ENCODE measurements around the gene DMD. TPM values are rescaled to one million over a fixed set of nuclear protein-coding genes. Genes with fewer than 3 reads are reported as not detected.
"Not testable (repeated sequence)": the region's sequence is repeated elsewhere in the genome, so short reads cannot be mapped to it uniquely, and the experiment has no call there.

The DMD gene
- total RNA-seq: 32.2 TPM

DNA sequence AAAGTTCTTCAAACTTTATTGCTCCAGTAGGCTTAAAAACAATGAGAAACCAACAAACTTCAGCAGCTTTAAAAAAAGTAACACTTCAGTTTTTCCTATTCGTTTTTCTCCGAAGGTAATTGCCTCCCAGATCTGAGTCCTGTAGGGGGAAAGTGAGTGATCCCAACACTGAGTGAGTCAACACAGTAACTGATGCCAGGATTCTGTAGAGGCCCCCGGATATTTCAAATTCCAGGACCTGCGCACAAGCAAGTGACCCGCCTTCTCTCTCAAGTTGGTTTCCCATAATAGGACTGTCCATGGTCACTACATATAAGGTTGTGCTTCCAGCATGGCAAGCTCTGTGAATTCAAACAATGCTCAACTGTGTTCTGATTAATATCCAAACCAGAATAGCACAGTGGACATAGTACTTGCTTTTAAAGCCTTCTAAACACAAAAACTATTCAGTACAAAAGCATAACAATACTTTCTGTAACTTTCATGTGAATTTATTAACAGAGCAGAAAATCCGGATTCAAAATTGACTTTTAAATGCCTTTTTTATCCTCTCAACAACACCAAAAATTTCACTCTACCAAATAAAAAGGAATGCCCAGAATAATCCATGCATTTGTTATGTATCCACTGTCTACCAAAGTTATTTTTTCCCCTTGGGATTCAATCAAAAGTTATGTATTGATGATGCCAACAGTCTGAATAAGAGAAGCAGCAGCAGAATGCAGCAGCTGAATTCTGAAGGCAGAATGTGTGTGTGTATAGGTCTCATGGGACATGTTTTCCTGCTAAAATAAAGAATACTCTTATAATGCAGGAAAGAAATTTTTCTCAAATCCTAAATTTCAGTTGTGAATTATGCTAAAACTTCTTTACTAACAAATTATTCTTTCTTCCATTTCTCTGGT is at the start of gene DMD:
Gene DMD, minus strand, starts transcription at position 194 of the 905 bp plus-strand sequence. CDS start 237 bp downstream, outside the sequence.
- no peak for DNase-seq (ENCODE audit: low spot score)
- peak; percentile 34 for ATAC-seq

DNA sequence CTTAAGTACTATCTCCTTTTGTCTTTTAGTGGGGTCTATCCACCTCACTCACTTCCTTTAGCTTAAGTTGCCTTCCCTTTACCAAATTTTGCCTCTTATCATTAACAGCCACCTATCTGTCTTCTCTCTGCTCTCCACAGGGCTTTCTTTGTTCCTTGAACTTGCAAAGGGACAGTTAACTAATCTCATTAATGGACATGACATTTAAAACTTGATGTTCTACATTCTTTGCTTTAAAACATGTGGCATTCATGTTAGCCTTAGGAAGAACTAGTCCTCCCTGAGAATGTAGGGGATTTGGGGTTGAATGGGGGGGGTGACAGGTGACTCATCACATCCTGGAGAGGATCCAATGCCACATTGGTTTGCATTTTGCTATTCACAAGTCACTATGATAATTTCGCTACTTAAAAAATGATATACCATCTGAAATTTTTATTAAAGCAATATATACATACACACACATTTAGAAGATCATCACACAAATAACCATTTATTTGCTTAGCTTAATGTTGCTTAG is 41.0 kb upstream of the DMD start:
- DNase-seq (ENCODE audit: low spot score) (no peak), ATAC-seq (no peak)

DNA sequence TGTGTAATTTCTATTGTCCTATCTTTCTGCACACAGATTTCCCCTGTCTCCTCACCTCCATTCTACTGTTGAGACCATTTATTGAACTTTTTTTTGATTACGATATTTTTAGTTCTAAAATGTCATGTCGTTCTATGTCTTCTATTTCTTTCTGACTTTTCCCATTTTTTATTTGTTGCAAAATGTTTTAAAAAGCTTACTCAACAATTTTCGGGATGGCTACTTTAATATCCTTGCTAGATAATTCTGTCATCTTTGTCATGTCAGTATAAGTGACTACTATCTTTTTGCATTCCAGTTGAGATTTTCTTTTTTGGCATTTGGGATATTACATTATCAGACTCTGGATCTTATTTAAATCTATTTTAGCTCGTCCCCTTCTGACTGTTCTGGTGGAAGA is 7.5 kb upstream of the DMD start:
- DNase-seq (ENCODE audit: low spot score): no peak
- no peak for ATAC-seq

DNA sequence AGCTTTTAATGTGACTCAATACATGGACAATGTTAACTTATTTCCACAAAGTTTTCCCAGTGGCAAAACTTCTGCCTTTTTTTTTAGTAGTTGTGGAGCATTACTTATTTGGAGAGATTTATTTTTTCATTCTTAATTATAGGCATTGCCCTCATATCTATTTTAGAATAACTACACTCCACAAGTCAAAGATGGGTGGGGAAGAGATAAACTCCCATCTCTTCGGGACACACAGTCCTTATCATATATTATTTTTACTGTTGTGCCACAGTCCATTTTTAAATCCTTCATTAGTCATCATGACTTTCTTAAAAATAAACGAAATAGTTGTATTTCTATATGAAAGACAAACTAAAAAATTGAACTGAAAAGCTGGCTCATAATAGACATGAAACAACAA is 1.2 kb downstream of the DMD start:
- ATAC-seq: no peak
- no peak for DNase-seq (ENCODE audit: low spot score)

DNA sequence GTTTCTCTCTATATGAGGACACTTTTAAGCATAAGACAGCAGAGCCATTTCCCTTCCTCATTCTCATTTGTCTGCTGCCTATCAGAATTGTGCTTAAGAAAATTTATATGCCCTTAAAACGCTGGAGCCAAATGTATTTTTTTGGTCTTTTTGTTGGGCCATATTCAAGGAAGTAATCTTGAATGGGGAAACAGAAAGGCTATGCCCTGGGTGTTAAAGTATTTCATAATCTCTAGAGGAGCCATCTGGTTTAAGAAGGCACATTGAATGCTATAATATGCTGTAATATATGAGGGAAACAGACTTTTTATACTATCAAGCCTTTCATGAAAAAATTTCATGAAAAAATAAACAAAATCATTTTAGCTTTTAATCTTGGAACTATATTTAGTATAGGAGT is 4.3 kb downstream of the DMD start:
- no peak for DNase-seq (ENCODE audit: low spot score)
- ATAC-seq: no peak

DNA sequence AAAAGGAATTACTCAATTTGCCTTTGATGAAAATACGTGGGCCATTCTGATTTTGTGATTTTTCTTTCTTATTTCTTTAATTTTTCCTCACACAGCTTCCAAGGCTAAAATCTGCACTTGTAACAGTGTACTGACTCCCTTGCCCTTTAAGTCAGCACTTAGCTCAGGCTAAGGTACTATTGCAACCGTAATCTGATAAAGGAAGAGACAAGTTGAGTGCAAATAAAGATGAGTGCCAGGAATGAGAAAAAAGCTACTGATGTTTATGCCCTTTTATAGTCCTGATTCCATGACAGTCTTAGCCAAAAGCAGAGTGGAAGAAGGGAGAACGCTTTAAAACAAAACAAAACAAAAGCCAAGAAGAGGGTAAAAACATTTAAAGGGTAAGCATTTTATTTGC is 6.0 kb downstream of the DMD start:
- no peak for DNase-seq (ENCODE audit: low spot score)
- no peak for ATAC-seq

DNA sequence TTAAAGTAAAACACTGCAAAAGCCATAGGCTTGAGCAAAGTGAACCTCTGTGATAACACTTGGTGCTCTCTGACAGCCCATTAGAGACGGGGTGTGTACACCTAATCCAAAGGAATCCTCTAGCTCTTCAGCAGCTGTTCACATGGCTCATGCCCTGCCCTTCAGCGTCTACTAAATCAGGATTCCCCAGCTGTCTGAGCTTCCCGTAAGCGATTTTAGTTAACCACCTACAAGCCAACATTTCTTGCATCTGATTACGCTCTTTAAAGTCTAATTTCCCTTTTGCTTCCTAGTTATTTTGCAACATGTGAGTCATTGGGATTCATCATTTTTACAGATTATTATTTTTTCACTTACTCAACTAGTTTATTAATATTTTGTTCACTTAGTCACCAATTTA is 6.5 kb downstream of the DMD start:
- no peak for ATAC-seq
- DNase-seq (ENCODE audit: low spot score): no peak

DNA sequence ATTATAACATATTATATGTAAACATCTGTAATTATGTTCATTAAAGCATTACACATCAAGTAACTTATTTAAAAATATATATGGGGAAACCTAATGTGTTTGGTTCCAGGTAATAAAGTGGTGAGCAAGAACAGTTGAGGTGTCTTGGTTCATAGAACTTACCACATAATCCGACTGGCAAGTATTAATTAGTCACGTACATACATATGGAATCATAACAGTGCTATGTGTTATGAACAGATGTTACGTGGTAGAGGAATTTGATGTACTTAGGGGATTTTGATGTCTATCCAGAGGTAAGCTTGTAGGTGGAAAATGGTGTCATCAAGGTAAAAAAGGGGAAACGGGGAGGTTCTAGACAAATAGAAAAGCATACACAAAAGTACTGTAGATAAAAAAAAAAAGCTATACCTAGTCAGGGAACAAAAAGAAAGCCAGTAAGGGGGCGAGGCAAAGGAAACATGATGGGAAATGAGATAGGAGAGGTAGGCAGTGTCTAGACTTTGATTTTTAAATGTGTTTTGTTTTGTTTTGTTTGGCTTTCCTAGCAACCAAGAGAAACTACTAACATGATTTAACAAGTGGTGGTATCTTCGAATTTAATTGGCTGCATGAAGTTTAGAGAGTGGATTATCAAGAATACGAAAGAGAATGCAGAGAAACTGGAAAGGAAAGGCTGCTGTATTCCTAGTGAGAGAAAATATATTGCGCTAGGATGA is 12.6 kb downstream of the DMD start:
- DNase-seq (ENCODE audit: low spot score) (no peak), ATAC-seq (no peak)

DNA sequence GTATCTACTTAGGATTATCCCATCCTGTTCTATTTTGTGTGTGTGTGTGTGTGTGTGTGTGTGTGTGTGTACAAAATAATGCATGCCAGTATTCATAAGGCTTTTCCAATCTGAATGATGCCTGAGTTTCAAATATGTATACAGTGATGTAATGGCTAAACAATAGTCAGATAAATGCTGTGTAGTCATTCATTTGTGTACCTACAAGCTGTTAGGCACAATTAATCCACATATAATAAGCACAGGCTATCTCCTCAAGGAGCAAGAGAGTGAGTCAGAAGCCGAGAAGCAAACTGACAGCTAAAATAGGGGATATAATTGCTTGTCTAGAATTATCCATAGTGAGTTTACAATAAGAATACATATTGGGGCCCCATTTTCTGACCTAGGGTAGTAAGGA is 15.7 kb downstream of the DMD start:
- ATAC-seq (no peak), DNase-seq (ENCODE audit: low spot score) (no peak)

DNA sequence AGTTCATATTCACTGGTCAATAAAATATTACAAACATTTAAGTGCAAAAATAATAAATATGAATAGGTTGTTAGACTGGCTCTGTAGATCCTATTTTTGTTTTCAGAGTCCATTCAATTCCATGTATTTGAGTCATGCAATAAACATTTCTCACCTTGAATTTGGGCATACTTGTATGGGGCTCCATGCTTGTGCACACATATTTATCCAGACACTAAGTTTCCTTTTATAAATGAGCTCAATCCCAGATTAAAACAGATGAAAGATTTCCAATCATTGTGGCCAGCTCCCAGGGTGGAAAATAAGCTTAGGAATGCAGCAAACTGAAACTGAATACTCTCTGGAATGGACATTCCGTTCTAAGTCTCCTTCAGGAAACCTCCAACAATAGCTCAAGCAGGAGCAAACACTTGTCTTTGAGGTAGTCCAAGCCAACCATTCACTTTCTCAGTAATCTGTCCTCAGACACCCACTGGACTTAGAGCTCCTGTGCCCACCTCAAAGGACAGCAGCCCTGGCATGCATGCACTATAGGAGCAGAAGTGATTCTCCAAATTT is 16.4 kb downstream of the DMD start:
- DNase-seq (ENCODE audit: low spot score): no peak
- no peak for ATAC-seq

DNA sequence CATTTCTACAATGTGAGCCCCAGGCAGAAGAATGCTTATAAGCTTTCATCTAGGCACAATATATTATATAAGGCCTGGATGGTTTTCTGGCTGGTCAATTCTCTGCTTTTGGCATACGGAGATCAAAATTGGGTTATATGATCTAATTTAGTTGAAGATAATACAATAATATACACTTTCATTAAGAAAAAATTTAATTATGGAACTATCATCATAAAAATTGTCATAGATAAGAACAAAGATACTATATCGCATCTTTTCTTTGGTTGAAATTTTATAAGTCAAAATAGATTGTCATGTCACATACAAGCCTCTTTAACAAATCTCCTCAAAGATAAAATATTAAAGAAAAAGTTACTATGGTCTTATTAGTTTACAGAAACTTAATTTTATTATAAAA is 17.1 kb downstream of the DMD start:
- no peak for ATAC-seq
- DNase-seq (ENCODE audit: low spot score): no peak

DNA sequence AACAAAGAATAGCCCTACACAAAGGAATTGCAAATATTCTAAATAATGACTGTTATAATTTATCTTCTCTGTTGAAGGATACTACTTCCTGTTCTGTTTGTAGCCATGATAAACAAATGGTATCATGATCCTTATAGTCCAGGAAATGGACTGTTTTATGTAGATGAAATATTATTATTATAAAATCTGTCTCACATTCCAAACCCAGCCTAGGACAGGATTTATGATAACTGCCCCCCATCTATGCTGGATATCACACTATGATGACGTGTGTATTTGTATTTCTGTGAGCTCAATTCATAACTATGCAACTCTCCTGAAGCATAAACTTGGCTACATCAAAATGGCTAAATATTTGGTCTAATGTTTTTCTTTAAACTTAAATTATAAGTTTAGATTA is 21.3 kb downstream of the DMD start:
- DNase-seq (ENCODE audit: low spot score): no peak
- ATAC-seq: no peak

DNA sequence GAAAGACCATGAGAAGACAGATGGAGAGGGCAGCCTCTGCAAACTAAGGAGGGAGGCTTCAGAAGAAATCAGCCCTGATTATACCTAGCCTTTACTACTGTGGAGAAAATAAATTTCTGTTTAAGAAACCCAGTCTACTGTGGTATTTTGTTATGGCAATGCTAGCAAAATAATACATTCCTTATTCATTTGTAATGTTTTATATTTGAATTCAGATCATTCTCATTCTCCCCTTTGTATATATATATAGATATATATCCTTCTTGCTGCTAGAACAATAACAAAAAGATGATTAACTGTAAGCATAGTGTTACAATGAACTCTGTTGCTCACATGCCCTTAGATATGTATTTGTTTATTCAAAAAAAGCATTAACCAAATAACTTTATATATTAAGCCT is 22.5 kb downstream of the DMD start:
- DNase-seq (ENCODE audit: low spot score) (no peak), ATAC-seq (no peak)

DNA sequence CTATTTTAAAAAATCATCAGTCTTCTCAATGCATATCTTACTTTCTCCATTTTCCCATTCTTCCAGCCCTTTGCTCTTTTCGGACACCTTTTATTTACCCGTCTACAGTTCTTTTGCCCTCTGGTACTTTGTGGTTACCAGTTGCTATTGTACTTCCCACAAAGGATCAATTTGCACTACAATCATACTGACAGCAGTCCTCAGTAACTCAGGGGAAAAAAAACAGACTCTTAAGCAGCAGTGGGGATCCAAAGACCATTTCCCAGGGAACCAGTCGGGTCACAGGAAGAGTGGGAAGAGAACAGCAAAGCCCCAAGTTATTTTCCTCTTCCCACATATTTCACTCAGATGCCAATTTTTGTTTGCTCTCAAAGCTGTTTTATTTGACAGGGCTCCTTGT is 23.1 kb downstream of the DMD start:
- DNase-seq (ENCODE audit: low spot score) (no peak), ATAC-seq (no peak)

DNA sequence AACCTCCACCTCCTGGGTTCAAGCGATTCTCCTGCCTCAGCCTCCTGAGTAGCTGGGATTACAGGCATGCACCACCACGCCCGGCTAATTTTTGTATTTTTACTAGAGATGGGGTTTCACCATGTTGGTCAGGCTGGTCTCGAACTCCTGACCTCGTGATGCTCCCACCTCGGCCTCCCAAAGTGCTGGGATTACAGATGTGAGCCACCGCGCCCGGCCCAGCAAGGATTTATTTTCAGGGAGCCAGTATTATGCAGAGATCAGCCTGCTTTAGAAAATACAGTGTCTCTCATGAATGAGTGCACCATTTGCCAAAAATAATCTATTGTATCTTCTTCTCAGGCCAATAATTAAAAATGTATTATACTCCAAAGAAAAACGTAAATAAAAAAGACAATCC is 26.5 kb downstream of the DMD start:
- not testable (repeated sequence) for DNase-seq (ENCODE audit: low spot score); ATAC-seq

DNA sequence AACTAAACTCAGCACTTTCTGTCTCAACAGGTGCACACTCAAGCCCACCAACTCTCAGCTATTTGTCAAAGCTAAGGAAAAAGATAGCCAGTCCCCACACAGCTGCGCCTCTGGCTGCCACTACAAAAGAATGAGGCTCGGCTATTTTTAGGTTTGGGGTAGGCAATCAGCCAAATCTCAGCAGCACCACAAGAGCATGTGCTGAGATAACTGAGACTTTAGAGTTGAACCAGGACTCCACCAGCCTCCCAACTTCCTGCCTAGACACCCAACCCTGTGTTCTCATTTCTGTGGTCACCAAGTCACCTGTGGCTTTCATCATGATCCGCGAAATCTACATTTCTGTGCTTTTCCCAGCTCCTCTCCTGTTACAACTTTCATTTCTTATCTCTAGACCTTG is 28.0 kb downstream of the DMD start:
- no peak for ATAC-seq
- no peak for DNase-seq (ENCODE audit: low spot score)

DNA sequence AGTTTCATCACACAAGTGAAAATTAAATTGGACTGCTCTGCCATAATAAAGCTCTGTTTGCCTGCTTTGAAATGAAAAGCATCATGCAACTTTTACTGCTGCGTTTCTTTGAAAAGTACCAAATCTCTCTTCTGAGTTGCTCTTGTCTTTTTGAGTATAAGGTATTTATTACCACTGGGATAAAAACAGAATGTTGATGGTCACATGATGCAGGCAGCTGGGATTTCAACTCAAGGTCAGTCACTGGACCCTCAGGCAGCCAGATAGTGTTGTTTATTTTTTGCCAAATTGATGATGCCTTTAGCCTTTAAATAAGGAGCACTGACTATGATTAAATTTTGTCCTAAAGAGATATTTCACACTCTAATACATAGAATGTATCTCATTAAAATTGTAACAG is 32.7 kb downstream of the DMD start:
- ATAC-seq (no peak), DNase-seq (ENCODE audit: low spot score) (no peak)

DNA sequence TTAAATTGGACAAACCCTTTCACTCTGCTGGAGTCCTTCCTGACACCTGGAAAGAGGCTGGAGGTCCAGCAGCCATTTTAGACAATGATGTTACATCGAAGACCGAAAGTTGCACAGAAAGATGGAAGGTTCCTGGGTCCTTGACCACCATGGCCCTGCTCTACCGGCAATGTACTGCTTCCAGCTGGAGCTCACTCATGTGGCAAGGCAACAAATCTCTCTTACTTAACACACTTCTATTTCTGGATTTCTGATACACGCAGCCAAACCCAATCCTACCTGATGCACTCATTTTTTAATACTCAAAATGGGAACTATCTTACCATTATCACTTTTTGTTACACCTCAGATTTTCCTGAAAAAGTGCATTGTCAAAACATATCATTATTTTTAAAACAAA is 33.1 kb downstream of the DMD start:
- ATAC-seq (no peak), DNase-seq (ENCODE audit: low spot score) (no peak)

DNA sequence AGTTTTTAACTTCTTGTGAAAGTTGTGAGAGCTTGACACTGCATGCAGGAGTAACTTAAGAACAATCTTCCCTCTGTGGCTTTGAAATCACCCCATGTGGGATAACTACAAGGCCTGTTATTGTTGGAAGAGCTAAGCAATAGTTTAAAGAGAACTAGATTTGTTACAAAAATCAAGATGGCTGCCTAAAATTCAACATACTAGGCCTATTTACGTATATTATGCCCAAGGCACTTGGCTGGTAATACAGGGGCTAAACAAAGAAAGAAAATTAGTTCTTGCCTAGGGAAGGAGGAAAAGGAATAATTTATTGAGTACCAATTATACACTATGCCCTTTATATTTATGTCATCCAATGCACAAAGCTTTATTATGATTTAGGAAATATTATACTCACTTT is 36.1 kb downstream of the DMD start:
- ATAC-seq: no peak

DNA sequence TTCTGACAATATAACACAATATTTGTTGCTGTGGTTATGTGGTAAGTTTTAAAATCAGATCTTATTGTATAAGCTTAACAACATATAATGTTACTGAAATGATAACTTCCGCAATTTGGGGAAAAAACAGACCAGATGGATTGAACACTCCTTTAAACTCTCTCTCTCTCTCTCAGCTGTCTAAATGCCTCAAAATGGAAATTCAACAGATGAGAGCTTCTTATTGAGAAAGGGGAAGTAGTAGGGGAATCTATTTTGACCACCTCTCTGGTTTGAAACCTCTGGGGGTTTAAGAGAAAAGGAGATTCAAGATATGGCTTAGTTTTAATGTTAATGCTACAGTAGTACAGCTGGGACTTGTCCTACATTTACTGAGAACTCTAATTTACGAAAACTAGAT is 40.3 kb downstream of the DMD start:
- no peak for ATAC-seq

More for the DNA sequence above, 36.1 kb downstream of the DMD start:
- DNase-seq (ENCODE audit: low spot score): no peak

DNA sequence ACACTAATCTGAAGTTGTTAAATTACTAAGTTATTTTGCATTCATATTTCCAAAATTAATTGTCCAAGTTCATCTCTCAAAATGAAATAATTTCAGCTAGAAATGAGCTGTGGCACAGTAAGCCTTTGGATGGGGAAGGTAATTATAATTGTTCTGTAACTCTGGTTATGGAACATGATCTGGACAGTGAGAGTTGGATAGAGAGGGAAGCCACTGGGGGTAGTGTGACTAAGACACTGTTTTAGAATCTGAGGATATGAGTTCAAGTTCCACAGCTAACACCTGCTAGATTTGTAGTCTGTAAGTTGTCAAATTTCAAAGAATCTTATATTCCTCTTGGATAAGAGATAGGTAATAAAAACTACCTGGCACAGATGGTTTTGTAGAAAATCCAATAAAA is 49.5 kb downstream of the DMD start:
- DNase-seq (ENCODE audit: low spot score) (no peak), ATAC-seq (no peak)

More for the DNA sequence above, 40.3 kb downstream of the DMD start:
- DNase-seq (ENCODE audit: low spot score): no peak

DNA sequence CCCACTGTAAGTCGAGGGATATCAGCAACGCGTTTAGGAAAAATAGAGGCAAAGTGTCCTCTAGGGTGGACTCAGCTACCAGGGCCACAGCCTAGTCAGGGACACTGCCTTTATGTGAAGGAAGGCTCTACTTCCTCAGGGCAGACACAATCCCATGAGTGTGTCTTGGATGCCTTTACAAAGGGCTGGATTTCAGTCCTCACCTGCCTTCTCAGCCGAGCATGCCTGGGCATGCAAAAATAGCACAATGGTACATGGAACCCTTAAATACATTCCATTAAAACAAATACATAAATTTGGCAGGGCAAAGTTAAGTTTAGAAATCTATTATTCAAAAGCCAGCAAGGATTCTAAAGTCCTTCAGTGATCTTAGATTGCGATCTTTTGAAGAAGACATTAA is 51.1 kb downstream of the DMD start:
- no peak for ATAC-seq
- DNase-seq (ENCODE audit: low spot score): no peak

All from left lobe of liver (tissue), 2 donors.